A172 (cell line): ENCODE measurements around the gene TMEM120B. TPM values are rescaled to one million over a fixed set of nuclear protein-coding genes. Genes with fewer than 3 reads are reported as not detected.
A peak's percentile ranks its signal among the peaks of the same experiment; 100 is the strongest.
"Not testable (repeated sequence)": the region's sequence is repeated elsewhere in the genome, so short reads cannot be mapped to it uniquely, and the experiment has no call there.

Experiments used
- DNase-seq: peaks from one replicate; pipeline ENCODE4 v3.0.0-alpha.2; 2015; ENCODE audit warnings: low spot score
- total RNA-seq: library from RNA; depleted of rRNA; stranded (reverse); fragments of >200 nt; shearing (Covaris generic); gene quantifications from 2 replicates; pipeline ENCODE4 v1.2.3, GENCODE V29; 2014

TMEM120B gene
- total RNA-seq, 1 experiment from 2014 or later = 4.6 TPM

GRCh38 chr12:121709064-121709424, 3.5 kb upstream of the TMEM120B start:
- not testable (repeated sequence) for DNase-seq

- peak; percentile 65 for DNase-seq
Measured at GRCh38 chr12:121709478-121709961, 3.0 kb upstream of the TMEM120B start.

GRCh38 chr12:121711361-121712189, 977 bp upstream of the TMEM120B start:
- no peak for DNase-seq

- peak; percentile 22 for DNase-seq
Measured at GRCh38 chr12:121712190-121712460, 427 bp upstream of the TMEM120B start.

GRCh38 chr12:121713257-121713777, 765 bp downstream of the TMEM120B start:
- DNase-seq = no peak

GRCh38 chr12:121713793-121714192, 1.2 kb downstream of the TMEM120B start:
- no peak for DNase-seq

- DNase-seq = not testable (repeated sequence)
Measured at GRCh38 chr12:121715055-121715454, 2.5 kb downstream of the TMEM120B start.

- DNase-seq = no peak
Measured at GRCh38 chr12:121715862-121716435, 3.4 kb downstream of the TMEM120B start.

- peak; percentile 95 for DNase-seq
Measured at GRCh38 chr12:121717041-121717699, 4.6 kb downstream of the TMEM120B start.

GRCh38 chr12:121718653-121719239, 6.2 kb downstream of the TMEM120B start:
- DNase-seq = no peak

GRCh38 chr12:121719926-121720414, 7.4 kb downstream of the TMEM120B start:
- DNase-seq = peak; percentile 59

- no peak for DNase-seq
Measured at GRCh38 chr12:121720762-121721161, 8.2 kb downstream of the TMEM120B start.

- DNase-seq = no peak
Measured at GRCh38 chr12:121722511-121722910, 10.0 kb downstream of the TMEM120B start.

- DNase-seq = no peak
Measured at GRCh38 chr12:121723200-121723599, 10.6 kb downstream of the TMEM120B start.

- DNase-seq = no peak
Measured at GRCh38 chr12:121724925-121725324, 12.4 kb downstream of the TMEM120B start.

- DNase-seq = no peak
Measured at GRCh38 chr12:121725423-121725822, 12.9 kb downstream of the TMEM120B start.

- DNase-seq = no peak
Measured at GRCh38 chr12:121729021-121729420, 16.5 kb downstream of the TMEM120B start.

GRCh38 chr12:121731473-121731872, 18.9 kb downstream of the TMEM120B start:
- no peak for DNase-seq

- no peak for DNase-seq
Measured at GRCh38 chr12:121733849-121734248, 21.3 kb downstream of the TMEM120B start.

- no peak for DNase-seq
Measured at GRCh38 chr12:121738340-121738858, 25.8 kb downstream of the TMEM120B start.

- DNase-seq = no peak
Measured at GRCh38 chr12:121740847-121741246, 28.3 kb downstream of the TMEM120B start.

- peak; percentile 21 for DNase-seq
Measured at GRCh38 chr12:121741743-121742142, 29.2 kb downstream of the TMEM120B start.
